A204.1 (cell line): ENCODE measurements around the gene TMEM14C.
"Not testable (repeated sequence)": the region's sequence is repeated elsewhere in the genome, so short reads cannot be mapped to it uniquely, and the experiment has no call there.

Experiments used
- FAIRE-seq: peaks from 2 replicates; lab custom pipeline; 2012; peaks lifted over from hg19 to GRCh38; lab: Jason Lieb, UNC

Gene TMEM14C

DNA sequence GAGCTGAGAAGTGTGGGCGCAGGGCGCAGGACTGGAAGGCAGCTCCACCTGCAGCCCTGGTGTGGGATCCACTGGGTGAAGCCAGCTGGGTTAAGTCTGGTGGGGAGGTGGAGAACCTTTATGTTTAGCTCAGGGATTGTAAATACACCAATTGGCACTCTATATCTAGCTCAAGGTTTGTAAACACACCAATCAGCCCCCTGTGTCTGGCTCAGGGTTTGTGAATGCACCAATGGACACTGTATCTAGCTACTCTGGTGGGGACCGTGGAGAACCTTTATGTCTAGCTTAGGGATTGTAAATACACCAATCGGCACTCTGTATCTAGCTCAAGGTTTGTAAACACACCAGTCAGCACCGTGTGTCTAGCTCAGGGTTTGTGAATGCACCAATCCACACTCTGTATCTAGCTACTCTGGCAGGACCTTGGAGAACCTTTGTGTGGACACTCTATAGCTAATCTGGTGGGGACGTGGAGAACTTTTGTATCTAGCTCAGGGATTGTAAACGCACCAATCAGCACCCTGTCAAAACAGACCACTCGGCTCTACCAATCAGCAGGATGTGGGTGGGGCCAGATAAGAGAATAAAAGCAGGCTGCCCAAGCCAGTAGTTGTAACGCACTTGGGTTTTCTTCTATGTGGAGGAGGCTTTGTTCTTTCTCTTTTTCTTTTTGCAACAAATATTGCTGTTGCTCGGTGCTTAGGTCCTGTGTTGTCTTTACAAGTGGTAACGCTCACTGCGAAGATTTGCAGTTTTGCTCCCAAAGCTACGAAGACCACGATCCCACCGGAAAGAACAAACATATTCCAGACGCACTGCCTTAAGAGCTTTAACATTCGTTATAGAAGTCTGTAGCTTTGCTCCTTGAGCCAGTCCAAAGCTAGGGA is 1.7 kb upstream of the TMEM14C start:
- FAIRE-seq: not testable (repeated sequence)

DNA sequence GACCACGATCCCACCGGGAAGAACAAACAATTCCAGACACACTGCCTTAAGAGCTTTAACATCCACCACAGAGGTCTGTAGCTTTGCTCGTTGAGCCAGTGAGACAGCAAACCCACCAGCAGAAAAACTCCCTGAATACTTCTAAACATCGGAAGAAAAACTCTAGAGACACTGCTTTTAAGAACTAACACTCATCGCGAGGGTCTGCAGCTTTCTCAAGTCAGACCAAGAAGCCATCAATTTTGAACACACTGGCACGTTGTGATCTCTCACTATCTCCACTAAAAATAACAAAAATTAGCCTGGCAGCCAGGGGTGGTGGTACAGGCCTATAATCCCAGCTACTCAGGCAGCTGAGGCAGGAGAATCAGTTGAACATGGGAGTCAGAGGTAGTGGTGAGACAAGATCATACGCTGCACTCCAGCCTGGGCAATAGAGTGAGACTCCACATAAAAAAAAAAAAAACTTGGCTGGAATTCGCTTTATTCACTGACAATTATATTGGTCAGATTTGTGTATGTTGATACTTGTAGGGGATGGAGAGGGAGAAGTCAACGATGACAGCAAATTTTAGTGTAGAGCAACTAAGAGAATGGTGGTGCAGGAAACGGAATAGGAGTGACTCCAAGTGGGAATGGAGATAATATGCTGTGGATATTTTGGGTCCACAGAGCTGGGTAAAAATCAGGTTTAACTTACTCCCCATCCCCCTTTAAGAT is 860 bp upstream of the TMEM14C start:
- FAIRE-seq: no peak

DNA sequence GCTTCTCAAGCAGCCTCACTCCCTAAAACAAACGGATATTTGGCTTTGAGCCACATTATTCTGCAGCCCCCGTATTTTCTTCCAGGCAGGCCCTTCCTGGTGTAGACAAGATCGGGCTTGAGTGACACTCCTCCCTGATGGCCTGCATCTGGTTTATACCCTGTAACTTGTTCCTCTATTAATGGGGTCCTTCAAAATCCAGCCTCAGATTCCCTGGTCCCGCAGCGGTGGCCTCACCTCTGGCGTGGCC is 375 bp upstream of the TMEM14C start:
- no peak for FAIRE-seq

- no peak for FAIRE-seq
Measured at GRCh38 chr6:10723567-10723881, 654 bp downstream of the TMEM14C start.

DNA sequence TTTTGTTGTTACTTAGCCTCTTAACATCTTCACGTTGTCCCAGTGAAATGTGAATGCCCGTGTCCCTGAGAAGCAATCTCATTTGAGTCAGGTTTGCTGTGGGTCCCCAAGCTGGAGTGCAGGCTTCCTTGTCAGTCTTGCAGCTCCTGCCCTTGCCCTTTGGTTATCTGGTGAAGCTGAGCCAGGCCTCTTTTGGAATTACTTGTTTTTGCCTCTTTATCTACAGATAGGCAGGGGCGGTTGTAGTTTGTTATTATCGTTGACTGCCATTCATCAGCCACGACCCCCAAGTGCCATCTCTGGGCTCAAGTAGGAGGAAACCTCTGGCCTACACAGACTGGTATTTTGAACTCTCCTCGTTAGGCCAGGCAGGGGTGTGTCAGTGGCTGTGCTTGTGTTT is 2.2 kb downstream of the TMEM14C start:
- FAIRE-seq: no peak

DNA sequence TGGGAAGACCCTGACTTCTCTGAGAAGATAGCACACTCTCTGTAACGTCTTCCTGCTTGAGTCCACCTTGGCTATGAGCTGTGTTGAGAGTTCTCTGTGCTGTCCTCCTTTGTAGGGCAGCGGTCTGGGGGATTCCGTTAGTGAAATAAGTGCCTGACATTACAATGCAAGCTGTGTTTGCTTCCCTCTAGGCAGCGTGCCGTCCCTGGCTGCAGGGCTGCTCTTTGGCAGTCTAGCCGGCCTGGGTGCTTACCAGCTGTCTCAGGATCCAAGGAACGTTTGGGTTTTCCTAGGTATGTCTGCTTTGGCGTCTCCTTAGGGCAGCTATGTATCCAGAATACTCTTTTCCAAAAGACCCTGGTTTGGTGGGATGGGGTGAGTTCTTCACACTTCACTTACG is 2.8 kb downstream of the TMEM14C start:
- no peak for FAIRE-seq

- no peak for FAIRE-seq
Measured at GRCh38 chr6:10730254-10730653, 7.4 kb downstream of the TMEM14C start.

DNA sequence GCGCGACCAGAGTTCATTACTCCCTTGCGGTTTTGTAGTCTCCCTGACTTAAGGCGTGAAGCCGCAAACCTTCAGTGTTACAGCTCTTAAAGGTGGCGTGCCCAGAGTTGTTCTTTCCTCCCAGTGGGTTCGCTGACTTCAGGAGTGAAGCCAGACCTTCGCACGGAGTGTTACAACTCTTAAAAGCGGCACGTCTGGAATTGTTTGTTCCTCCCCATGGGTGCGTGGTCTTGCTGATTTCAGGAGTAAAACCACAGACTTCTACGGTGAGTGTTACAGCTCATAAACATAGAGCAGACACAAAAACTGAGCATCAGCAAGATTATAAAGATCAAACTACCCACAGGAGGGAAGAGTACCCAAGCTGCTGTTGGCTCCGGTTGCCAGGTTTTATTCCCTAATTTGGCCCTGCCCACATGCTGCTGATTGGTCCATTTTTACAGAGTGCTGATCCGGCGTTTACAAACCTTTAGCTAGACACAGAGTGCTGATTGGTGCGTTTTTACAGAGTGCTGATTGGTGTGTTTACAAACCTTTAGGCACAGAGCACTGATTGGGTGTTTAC is 10.4 kb downstream of the TMEM14C start:
- no peak for FAIRE-seq

DNA sequence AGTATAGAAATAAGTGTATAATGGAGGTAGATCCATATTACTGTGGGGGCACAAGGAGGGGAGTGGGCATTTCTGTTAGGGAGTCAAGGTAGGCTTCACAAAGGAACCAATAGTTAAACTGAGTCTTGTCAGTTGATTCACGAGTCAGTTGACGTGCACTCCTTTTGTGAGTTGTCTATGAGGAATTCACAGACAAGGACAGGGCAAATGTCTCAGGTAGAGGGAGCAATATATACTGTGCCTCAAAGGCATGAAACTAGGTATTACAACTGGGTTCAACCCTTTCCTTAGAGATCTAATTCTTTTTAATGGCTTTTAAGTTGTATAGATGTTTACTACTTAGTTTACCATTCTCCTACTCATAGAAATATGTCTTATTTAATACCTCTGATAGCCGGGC is 11.0 kb downstream of the TMEM14C start:
- no peak for FAIRE-seq

- FAIRE-seq: no peak
Measured at GRCh38 chr6:10736731-10737130, 13.9 kb downstream of the TMEM14C start.

DNA sequence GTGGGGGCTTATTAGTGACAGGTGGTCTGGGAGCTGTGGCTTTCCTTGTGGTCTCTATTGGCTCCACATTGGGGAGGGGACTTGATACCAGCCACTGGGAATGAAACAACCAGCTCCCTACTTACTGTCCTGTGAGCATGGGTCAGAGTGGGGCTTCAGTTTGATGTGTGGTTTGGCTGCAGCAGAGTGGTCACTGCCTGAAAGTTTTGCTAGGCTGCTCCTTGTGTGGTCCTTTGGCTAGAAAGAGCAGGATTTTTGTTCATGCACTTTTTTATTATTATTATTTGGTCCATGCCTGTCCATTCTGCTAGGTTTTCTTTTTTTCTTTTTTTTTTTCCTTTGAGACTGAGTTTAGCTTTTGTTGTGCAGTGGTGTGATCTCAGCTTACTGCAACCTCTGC is 17.2 kb downstream of the TMEM14C start:
- FAIRE-seq: no peak

- not testable (repeated sequence) for FAIRE-seq
Measured at GRCh38 chr6:10741643-10742042, 18.8 kb downstream of the TMEM14C start.

GRCh38 chr6:10742251-10742650 is 19.4 kb downstream of the TMEM14C start:
- no peak for FAIRE-seq

DNA sequence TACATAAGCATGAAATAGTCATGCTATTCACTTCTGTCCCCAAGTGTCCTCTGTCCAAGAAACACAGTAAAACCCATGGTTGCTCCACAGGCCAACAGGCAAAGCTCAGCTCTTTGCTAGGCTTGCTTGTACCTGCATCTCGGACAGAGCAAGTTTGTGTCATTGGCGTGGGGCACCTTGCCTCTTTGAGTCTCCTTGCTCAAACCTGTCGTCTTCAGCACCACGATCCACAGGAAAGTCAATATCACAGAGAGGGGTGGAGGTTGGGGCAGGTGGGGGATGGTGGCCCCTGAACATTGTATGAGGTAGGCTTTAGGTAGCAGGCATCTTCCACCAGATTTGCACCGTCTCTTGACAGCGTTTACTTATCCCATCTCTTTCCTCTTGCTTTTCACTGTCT is 20.6 kb downstream of the TMEM14C start:
- no peak for FAIRE-seq

DNA sequence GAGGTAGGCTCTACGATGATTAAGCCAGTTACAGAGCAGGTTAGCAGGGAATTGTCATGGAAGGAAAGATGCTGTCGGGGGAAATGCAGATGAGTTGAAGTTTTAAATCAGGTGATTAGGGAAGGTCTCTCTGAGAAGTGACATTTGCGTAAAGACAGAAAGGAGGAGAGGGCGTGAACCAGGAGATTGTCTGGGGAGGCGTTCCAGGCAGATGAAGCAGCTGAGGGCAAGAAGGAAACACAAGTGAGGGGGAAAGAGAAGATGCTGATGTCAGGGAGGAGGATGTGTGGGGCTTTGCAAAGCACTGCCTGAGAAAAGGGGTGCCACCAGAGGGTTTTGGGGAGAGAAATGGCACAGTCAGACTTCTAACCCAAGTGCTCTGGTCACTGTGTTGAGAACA is 22.2 kb downstream of the TMEM14C start:
- no peak for FAIRE-seq

DNA sequence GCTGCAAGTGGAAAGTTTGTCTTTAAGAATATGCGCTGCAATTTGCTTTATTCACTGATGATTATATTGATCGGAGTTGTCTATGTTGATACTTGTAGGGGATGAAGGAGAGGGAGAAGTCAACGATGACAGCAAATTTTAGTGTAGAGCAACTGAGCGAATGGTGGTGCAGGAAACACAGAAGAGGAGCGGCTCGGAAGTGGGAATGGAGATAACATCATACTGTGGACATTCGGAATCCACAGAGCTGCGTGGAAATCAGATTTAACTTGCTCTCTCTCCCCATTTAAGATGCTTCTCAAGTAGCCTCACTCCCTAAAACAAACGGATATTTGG is 24.0 kb downstream of the TMEM14C start:
- no peak for FAIRE-seq

GRCh38 chr6:10747251-10747972 is 24.5 kb downstream of the TMEM14C start, which contains the start of gene TMEM14B:
Gene TMEM14B, plus strand, starts transcription at chr6:10747805. Its CDS starts 1,441 bp downstream, at chr6:10749246.
- peak; percentile 52 for FAIRE-seq

- FAIRE-seq: no peak
Measured at GRCh38 chr6:10749734-10750133, 26.9 kb downstream of the TMEM14C start.

- not testable (repeated sequence) for FAIRE-seq
Measured at GRCh38 chr6:10750568-10750967, 27.7 kb downstream of the TMEM14C start.

GRCh38 chr6:10751757-10752156 is 28.9 kb downstream of the TMEM14C start:
- FAIRE-seq: not testable (repeated sequence)

GRCh38 chr6:10756085-10756484 is 33.2 kb downstream of the TMEM14C start:
- FAIRE-seq: no peak

GRCh38 chr6:10759312-10759839 is 36.5 kb downstream of the TMEM14C start:
- no peak for FAIRE-seq

DNA sequence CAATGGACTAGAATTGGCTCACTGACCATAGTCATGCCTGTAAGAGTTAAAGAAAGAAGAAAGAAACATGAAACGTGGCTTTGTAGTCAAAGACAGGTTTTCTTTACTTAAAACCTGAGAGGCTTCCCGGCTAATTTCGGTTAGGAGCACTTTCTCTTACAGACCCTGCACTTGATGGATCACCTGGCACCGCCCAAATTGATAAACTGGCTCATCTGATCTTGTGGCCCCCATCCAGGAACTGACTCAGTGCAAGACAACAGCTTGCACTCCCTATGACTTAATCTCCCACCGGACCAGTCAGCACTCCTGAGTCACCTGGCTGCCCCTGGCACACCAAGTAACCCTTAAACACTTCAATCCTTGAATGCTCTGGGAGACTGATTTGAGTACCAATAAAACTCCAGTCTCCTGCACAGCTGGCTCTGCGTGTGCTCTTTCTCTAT is 37.0 kb downstream of the TMEM14C start:
- no peak for FAIRE-seq
